Hematopoietic multipotent progenitor cell treated with erythropoietin and hydrocortisone succinate and interleukin-3 and kit ligand, for 4 days (in vitro differentiated cells): Measurements from ENCODE around the gene CCRL2.
A peak's percentile ranks its signal among the peaks of the same experiment; 100 is the strongest.
"Not testable (repeated sequence)": the region's sequence is repeated elsewhere in the genome, so short reads cannot be mapped to it uniquely, and the experiment has no call there.

ENCODE experiments used
- DNase-seq: peaks from one replicate; pipeline ENCODE4 v3.0.0-alpha.2; 2015

CCRL2 gene

DNA sequence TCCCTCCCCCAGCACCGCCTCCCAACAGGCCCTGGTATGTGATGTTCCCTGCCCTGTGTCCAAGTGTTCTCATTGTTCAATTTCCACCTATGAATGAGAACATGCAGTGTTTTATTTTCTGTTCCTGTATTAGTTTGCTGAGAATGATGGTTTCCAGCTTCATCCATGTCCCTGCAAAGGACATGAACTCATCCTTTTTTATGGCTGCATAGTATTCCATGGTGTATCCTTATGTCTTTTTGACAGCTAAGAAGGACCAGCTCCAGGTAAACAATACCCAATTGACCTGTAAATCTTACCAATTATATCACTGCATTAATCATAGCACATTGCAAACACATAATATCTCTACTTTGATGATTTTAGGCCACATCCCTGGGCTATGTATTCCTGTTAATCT is 23.8 kb downstream of the CCRL2 start:
- DNase-seq = not testable (repeated sequence)

- peak; percentile 32 for DNase-seq
Observed at GRCh38 chr3:46431905-46432304, 24.8 kb downstream of the CCRL2 start.

- peak; percentile 95 for DNase-seq
Observed at GRCh38 chr3:46433118-46433517, 26.1 kb downstream of the CCRL2 start.

DNA sequence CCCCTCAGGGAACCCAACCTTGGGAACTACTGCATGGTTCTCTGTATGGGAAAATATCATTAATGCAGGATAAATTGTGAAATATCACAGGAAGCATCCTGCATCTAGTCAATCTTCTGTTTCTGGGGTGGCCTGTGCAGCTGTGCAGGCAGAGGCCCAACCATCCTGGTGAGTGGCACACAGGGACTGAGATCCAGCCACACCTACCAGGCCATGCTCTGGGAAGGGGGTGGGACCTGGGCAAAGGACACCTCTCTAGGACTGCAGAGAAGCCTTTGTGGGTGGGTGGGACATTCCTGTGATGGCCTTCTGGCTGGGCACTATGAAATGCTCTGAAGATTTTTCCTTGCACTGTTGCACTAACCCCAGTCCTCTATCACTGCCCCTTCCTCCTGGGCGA is 26.8 kb downstream of the CCRL2 start:
- no peak for DNase-seq

DNA sequence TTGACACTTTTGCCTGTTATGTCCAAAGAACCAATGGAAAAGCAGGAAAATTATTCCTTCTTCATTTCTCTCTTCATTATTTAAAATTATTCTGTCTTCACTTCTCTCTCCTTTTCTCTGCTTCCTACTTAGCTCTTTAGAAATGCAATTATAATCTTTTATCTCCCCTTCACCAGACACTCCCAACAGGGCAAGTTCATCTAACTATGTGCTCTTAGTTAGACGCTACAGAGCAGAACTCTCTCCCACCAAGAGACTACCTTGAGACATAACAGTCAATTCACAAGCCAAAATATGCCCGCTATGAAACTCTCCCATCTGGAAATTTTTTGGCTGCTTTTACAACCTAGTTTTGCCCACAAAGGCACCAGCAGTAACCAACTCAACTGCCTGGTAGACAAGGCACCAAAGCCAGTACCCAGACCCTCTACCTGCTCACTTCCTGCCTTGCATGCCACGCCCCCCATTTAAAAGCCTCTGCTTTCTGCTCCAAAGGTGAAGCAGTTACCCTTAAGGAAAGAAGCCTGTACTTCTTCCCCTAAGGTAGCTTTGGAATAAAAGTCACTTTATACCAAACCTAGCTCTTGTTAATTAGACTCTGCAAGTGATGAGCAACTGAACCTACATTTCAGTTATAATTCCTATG is 28.1 kb downstream of the CCRL2 start:
- peak; percentile 60 for DNase-seq

- no peak for DNase-seq
Observed at GRCh38 chr3:46438831-46439230, 31.8 kb downstream of the CCRL2 start.

GRCh38 chr3:46440531-46441294 is 33.7 kb downstream of the CCRL2 start:
- DNase-seq = peak; percentile 78

GRCh38 chr3:46442576-46443530 is 35.8 kb downstream of the CCRL2 start:
- no peak for DNase-seq

DNA sequence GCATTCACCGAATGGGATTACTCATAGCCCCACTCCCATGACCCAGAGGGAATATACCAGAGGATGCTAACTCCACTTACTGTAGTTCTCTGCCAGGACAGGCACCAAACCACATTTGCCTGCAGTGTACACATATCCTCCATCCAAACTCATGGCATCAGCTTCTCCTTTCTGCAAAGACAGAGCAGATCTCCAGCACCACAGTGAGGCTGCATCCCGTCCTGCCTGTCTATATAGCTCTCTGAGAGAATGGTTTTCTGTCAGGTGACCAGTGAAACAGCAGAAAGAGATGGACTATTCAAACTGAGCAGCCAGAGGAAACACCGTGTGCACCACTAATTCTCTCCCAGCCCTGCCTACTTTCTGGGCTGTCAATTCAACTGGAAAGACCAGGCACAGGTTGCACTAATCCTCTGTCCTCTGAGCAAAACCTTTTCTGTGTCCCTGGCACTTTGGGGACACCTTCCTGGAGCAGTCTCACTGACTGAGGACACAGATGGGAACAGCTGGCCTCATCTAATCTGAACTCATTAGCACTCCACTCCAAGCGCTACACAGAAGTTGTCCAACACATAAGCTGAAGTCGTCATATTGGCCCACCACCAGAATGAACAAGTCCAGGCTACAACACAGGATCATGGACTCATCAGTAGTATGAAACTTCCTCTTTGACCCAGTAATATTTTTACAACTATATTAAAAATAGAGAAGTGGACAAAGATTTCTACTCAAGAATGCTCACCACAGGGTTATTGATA is 40.3 kb downstream of the CCRL2 start:
- DNase-seq = peak; percentile 56

- no peak for DNase-seq
Observed at GRCh38 chr3:46448721-46449120, 41.7 kb downstream of the CCRL2 start.

GRCh38 chr3:46449755-46450552 is 42.9 kb downstream of the CCRL2 start:
- no peak for DNase-seq

- no peak for DNase-seq
Observed at GRCh38 chr3:46453526-46454208, 46.6 kb downstream of the CCRL2 start.

DNA sequence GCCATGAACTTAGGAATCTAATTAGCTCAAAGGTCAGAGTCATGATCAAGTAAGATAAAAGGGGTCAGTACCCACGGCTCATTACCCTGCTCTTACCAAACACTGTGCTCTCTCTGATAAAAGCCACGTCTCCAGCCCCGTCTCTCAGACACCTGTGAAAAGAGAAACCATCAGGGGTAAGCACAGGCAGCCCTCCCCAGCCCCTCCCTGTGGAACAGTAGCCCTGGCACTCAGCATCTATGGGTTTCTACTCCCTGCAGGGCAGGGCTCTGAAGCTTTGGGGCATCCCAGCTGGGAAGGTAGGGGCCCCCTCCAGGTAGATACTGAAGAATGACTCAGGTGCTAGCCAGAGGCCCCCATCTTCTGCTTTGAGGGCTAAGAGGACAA is 47.1 kb downstream of the CCRL2 start:
- DNase-seq = no peak

DNA sequence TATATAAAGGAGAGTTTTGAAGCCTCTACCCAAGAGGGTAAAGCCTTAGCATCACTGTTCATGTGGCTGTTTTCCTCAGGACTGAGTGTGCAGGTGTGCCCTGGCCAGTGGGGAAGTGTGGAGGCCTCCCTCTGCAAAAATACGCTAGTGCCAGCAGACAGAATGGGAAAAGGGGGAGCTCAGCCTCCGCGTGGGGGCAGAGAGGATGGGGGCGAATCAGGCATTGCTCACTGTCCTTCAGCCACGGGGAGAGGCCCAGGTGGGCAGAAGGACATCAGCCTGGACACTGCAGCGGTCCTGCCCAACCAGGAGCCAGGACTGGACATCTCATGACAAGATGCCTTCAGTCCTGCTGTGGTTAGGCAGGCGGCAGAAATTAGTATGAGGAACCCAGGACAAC is 47.5 kb downstream of the CCRL2 start:
- no peak for DNase-seq

DNA sequence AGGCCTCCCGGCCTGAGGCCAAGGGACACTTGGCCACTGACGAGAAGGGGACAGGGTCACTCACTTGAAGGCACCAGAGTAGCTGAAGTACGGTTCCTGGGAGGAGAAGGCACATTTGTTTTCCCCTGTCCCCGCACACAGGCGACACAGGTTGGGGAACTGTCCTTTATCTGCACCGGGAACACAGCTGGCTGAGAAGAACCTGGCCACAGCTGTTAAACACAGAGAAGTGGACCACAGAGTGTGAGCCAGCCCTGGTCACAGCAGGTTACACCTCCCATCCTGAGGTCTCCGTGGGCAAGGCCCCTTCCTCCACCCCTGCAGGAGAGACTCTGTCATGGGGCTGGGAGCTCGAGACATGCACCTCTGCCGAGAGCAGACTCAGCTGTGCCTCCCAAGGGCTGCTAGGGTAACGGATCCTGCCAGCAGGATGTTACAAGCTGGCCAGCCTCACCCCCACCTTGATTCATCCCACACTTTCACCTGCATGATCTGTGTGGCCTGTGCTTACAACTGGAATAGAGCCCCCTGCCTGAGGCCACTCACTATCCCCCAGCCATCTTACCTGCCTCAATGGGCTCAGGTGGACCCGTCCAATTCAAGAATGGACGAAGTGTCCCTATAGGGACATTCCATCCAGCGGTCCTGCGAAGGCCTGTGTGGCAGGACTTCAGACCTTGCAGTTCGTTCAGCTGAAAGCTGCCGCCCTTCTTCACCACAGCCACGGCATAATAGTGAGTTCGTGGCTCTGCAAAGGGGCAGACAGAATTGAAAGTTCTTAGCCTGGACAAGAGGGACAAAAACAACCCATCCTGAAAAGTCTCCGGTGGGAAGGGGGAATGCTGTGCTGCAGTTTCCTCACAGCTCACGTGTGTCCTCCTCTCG is 48.4 kb downstream of the CCRL2 start:
- DNase-seq = no peak

- no peak for DNase-seq
Observed at GRCh38 chr3:46456118-46456517, 49.1 kb downstream of the CCRL2 start.
